Measurements from ENCODE around the gene KRTAP4-8. TPM values are rescaled to one million over a fixed set of nuclear protein-coding genes. Genes with fewer than 3 reads are reported as not detected.

The KRTAP4-8 gene
- total RNA-seq, 2 experiments from 2014 or later, result not detected

DNA sequence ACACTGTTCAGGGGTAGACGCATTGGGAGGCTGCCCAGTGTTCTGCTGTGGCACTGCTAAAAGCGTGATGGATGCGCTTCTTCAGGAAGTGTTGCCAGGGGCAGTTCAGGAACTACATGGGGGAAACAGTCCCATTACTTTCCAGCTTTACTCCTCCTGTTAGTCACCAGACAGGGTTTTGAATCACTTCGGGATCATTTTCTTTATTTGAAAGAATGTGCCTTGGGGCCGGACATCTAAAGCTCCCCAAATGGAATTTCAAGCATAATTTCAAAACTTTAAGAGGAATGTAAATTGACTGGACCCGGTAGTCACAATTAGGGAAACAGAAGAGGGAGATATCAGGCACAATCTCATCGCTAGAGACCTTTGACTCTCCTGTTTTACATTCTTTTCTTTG lies 49.5 kb downstream of the KRTAP4-8 start:
- no peak for DNase-seq (ENCODE audit: low spot score)

More for the DNA sequence above, 49.5 kb downstream of the KRTAP4-8 start:
- Histone ChIP-seq H3K79me2 (ENCODE audit: insufficient read depth, low read depth, low read length) (no peaks in the 10 kb centered on the region), H3K9me2 (ENCODE audit: insufficient read depth, low read length) (no peaks in the 10 kb centered on the region), H2AFZ (ENCODE audit: low read length) (no peak overlapping the region), H4K20me1 (ENCODE audit: insufficient read depth, low read length) (no peaks in the 10 kb centered on the region), H3K27ac (ENCODE audit: low read depth, low read length, poor library complexity, severe bottlenecking) (no peak overlapping the region), H3K9me3 (ENCODE audit: low read length) (no peaks in the 10 kb centered on the region), H3K4me1 (ENCODE audit: insufficient read depth, low read length, poor library complexity, severe bottlenecking) (no peaks in the 10 kb centered on the region), H3K4me3 (ENCODE audit: low read depth, low read length, poor library complexity, severe bottlenecking) (no peak overlapping the region), H3K4me2 (ENCODE audit: low read length) (no peak overlapping the region), H3K36me3 (ENCODE audit: insufficient read depth, low read length) (no peaks in the 10 kb centered on the region)
- intact Hi-C loops (cut with micrococcal nuclease; ENCODE audit: unreplicated experiment), result no loop called here
- CTCF ChIA-PET (ENCODE audit: unreplicated experiment), result no interaction called here
- POLR2A ChIA-PET, result no interaction called here
- no TSS peak for BruUV-seq (replicated peaks)
- TF ChIP-seq EZH2phosphoT487 (IDR thresholded peaks at IDR 0.05; ENCODE audit: borderline replicate concordance, low read depth, low read length), result no peak
- TF ChIP-seq, protein P1, sequence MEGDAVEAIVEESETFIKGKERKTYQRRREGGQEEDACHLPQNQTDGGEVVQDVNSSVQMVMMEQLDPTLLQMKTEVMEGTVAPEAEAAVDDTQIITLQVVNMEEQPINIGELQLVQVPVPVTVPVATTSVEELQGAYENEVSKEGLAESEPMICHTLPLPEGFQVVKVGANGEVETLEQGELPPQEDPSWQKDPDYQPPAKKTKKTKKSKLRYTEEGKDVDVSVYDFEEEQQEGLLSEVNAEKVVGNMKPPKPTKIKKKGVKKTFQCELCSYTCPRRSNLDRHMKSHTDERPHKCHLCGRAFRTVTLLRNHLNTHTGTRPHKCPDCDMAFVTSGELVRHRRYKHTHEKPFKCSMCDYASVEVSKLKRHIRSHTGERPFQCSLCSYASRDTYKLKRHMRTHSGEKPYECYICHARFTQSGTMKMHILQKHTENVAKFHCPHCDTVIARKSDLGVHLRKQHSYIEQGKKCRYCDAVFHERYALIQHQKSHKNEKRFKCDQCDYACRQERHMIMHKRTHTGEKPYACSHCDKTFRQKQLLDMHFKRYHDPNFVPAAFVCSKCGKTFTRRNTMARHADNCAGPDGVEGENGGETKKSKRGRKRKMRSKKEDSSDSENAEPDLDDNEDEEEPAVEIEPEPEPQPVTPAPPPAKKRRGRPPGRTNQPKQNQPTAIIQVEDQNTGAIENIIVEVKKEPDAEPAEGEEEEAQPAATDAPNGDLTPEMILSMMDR (conservative IDR thresholded peaks at IDR 0.05; ENCODE audit: low read length), result no peak

Other genes starting within 250 kb of the KRTAP4-8 start
Only the 30 nearest of the 38 such genes appear.
- not detected in 2 replicates for gene KRT39, start 131.2 kb downstream of the KRTAP4-8 start, total RNA-seq (2014; rRNA removed; shearing (Covaris generic))
- gene KRT39, start 131.2 kb downstream of the KRTAP4-8 start, total RNA-seq (2022), result not detected in 2 replicates
- gene KRT40, start 113.8 kb downstream of the KRTAP4-8 start, total RNA-seq (2014; rRNA removed; shearing (Covaris generic)), result not detected in 2 replicates
- gene KRT40, start 113.8 kb downstream of the KRTAP4-8 start, total RNA-seq (2022), result not detected in 2 replicates
- not detected in 2 replicates for gene KRTAP3-3, start 104.0 kb downstream of the KRTAP4-8 start, total RNA-seq (2014; rRNA removed; shearing (Covaris generic))
- gene KRTAP3-3, start 104.0 kb downstream of the KRTAP4-8 start, total RNA-seq (2022), result not detected in 2 replicates
- gene KRTAP3-2, start 98.2 kb downstream of the KRTAP4-8 start, total RNA-seq (2014; rRNA removed; shearing (Covaris generic)), result not detected in 2 replicates
- gene KRTAP3-2, start 98.2 kb downstream of the KRTAP4-8 start, total RNA-seq (2022), result not detected in 2 replicates
- gene KRTAP3-1, start 89.0 kb downstream of the KRTAP4-8 start, total RNA-seq (2014; rRNA removed; shearing (Covaris generic)), result not detected in 2 replicates
- gene KRTAP3-1, start 89.0 kb downstream of the KRTAP4-8 start, total RNA-seq (2022), result not detected in 2 replicates
- gene KRTAP1-5, start 70.9 kb downstream of the KRTAP4-8 start, total RNA-seq (2014; rRNA removed; shearing (Covaris generic)), result not detected in 2 replicates
- not detected in 2 replicates for gene KRTAP1-5, start 70.9 kb downstream of the KRTAP4-8 start, total RNA-seq (2022)
- not detected in 2 replicates for gene KRTAP1-4, start 67.9 kb downstream of the KRTAP4-8 start, total RNA-seq (2014; rRNA removed; shearing (Covaris generic))
- not detected in 2 replicates for gene KRTAP1-4, start 67.9 kb downstream of the KRTAP4-8 start, total RNA-seq (2022)
- not detected in 2 replicates for gene KRTAP1-3, start 63.3 kb downstream of the KRTAP4-8 start, total RNA-seq (2014; rRNA removed; shearing (Covaris generic))
- not detected in 2 replicates for gene KRTAP1-3, start 63.3 kb downstream of the KRTAP4-8 start, total RNA-seq (2022)
- not detected in 2 replicates for gene KRTAP1-1, start 56.7 kb downstream of the KRTAP4-8 start, total RNA-seq (2014; rRNA removed; shearing (Covaris generic))
- gene KRTAP1-1, start 56.7 kb downstream of the KRTAP4-8 start, total RNA-seq (2022), result not detected in 2 replicates
- gene KRTAP2-1, start 50.8 kb downstream of the KRTAP4-8 start, total RNA-seq (2014; rRNA removed; shearing (Covaris generic)), result not detected in 2 replicates
- not detected in 2 replicates for gene KRTAP2-1, start 50.8 kb downstream of the KRTAP4-8 start, total RNA-seq (2022)
- not detected in 2 replicates for gene KRTAP2-2, start 42.9 kb downstream of the KRTAP4-8 start, total RNA-seq (2014; rRNA removed; shearing (Covaris generic))
- gene KRTAP2-2, start 42.9 kb downstream of the KRTAP4-8 start, total RNA-seq (2022), result not detected in 2 replicates
- gene KRTAP2-3, start 38.0 kb downstream of the KRTAP4-8 start, total RNA-seq (2014; rRNA removed; shearing (Covaris generic)), result not detected in 2 replicates
- not detected in 2 replicates for gene KRTAP2-3, start 38.0 kb downstream of the KRTAP4-8 start, total RNA-seq (2022)
- gene KRTAP2-4, start 32.3 kb downstream of the KRTAP4-8 start, total RNA-seq (2014; rRNA removed; shearing (Covaris generic)), result not detected in 2 replicates
- not detected in 2 replicates for gene KRTAP2-4, start 32.3 kb downstream of the KRTAP4-8 start, total RNA-seq (2022)
- not detected in 2 replicates for gene KRTAP4-7, start 14.0 kb downstream of the KRTAP4-8 start, total RNA-seq (2014; rRNA removed; shearing (Covaris generic))
- not detected in 2 replicates for gene KRTAP4-7, start 14.0 kb downstream of the KRTAP4-8 start, total RNA-seq (2022)
- gene KRTAP4-16, start 4.1 kb upstream of the KRTAP4-8 start, total RNA-seq (2014; rRNA removed; shearing (Covaris generic)), result not detected in 2 replicates
- not detected in 2 replicates for gene KRTAP4-16, start 4.1 kb upstream of the KRTAP4-8 start, total RNA-seq (2022)
- gene KRTAP4-9, start 7.2 kb upstream of the KRTAP4-8 start, total RNA-seq (2014; rRNA removed; shearing (Covaris generic)), result not detected in 2 replicates
- not detected in 2 replicates for gene KRTAP4-9, start 7.2 kb upstream of the KRTAP4-8 start, total RNA-seq (2022)
- not detected in 2 replicates for gene KRTAP4-11, start 20.2 kb upstream of the KRTAP4-8 start, total RNA-seq (2014; rRNA removed; shearing (Covaris generic))
- gene KRTAP4-11, start 20.2 kb upstream of the KRTAP4-8 start, total RNA-seq (2022), result not detected in 2 replicates
- not detected in 2 replicates for gene KRTAP4-12, start 26.0 kb upstream of the KRTAP4-8 start, total RNA-seq (2014; rRNA removed; shearing (Covaris generic))
- not detected in 2 replicates for gene KRTAP4-12, start 26.0 kb upstream of the KRTAP4-8 start, total RNA-seq (2022)
- not detected in 2 replicates for gene KRTAP4-6, start 42.4 kb upstream of the KRTAP4-8 start, total RNA-seq (2014; rRNA removed; shearing (Covaris generic))
- gene KRTAP4-6, start 42.4 kb upstream of the KRTAP4-8 start, total RNA-seq (2022), result not detected in 2 replicates
- not detected in 2 replicates for gene KRTAP4-5, start 51.7 kb upstream of the KRTAP4-8 start, total RNA-seq (2014; rRNA removed; shearing (Covaris generic))
- not detected in 2 replicates for gene KRTAP4-5, start 51.7 kb upstream of the KRTAP4-8 start, total RNA-seq (2022)
- gene KRTAP4-4, start 62.6 kb upstream of the KRTAP4-8 start, total RNA-seq (2014; rRNA removed; shearing (Covaris generic)), result not detected in 2 replicates
- not detected in 2 replicates for gene KRTAP4-4, start 62.6 kb upstream of the KRTAP4-8 start, total RNA-seq (2022)
- not detected in 2 replicates for gene KRTAP4-3, start 70.1 kb upstream of the KRTAP4-8 start, total RNA-seq (2014; rRNA removed; shearing (Covaris generic))
- gene KRTAP4-3, start 70.1 kb upstream of the KRTAP4-8 start, total RNA-seq (2022), result not detected in 2 replicates
- not detected in 2 replicates for gene KRTAP4-2, start 80.1 kb upstream of the KRTAP4-8 start, total RNA-seq (2014; rRNA removed; shearing (Covaris generic))
- gene KRTAP4-2, start 80.1 kb upstream of the KRTAP4-8 start, total RNA-seq (2022), result not detected in 2 replicates
- gene KRTAP4-1, start 86.8 kb upstream of the KRTAP4-8 start, total RNA-seq (2014; rRNA removed; shearing (Covaris generic)), result not detected in 2 replicates
- gene KRTAP4-1, start 86.8 kb upstream of the KRTAP4-8 start, total RNA-seq (2022), result not detected in 2 replicates
- not detected in 2 replicates for gene KRTAP9-1, start 91.7 kb upstream of the KRTAP4-8 start, total RNA-seq (2014; rRNA removed; shearing (Covaris generic))
- not detected in 2 replicates for gene KRTAP9-1, start 91.7 kb upstream of the KRTAP4-8 start, total RNA-seq (2022)
- gene KRTAP9-2, start 128.5 kb upstream of the KRTAP4-8 start, total RNA-seq (2014; rRNA removed; shearing (Covaris generic)), result not detected in 2 replicates
- gene KRTAP9-2, start 128.5 kb upstream of the KRTAP4-8 start, total RNA-seq (2022), result not detected in 2 replicates
- gene KRTAP9-3, start 134.3 kb upstream of the KRTAP4-8 start, total RNA-seq (2014; rRNA removed; shearing (Covaris generic)), result not detected in 2 replicates
- not detected in 2 replicates for gene KRTAP9-3, start 134.3 kb upstream of the KRTAP4-8 start, total RNA-seq (2022)
- not detected in 2 replicates for gene KRTAP9-8, start 139.9 kb upstream of the KRTAP4-8 start, total RNA-seq (2014; rRNA removed; shearing (Covaris generic))
- not detected in 2 replicates for gene KRTAP9-8, start 139.9 kb upstream of the KRTAP4-8 start, total RNA-seq (2022)
- gene KRTAP9-4, start 151.5 kb upstream of the KRTAP4-8 start, total RNA-seq (2014; rRNA removed; shearing (Covaris generic)), result not detected in 2 replicates
- gene KRTAP9-4, start 151.5 kb upstream of the KRTAP4-8 start, total RNA-seq (2022), result not detected in 2 replicates
- gene KRTAP9-9, start 157.2 kb upstream of the KRTAP4-8 start, total RNA-seq (2014; rRNA removed; shearing (Covaris generic)), result not detected in 2 replicates
- not detected in 2 replicates for gene KRTAP9-9, start 157.2 kb upstream of the KRTAP4-8 start, total RNA-seq (2022)

Measured in OCI-LY7 (cell line).